Stimulated activated CD8-positive, alpha-beta memory T cell treated with anti-CD3 and anti-CD28 coated beads, Interleukin-7, amount 100 ng/mL, for 4 hours (primary cell): ENCODE data around the gene LPAR3.
"Not testable (repeated sequence)": the region's sequence is repeated elsewhere in the genome, so short reads cannot be mapped to it uniquely, and the experiment has no call there.

Source experiments
- DNase-seq, 2 donors: peaks; one replicate each; pipeline ENCODE4 v3.0.0-alpha.2; 2020; ENCODE audit warnings: low read depth in 2 of 2

The LPAR3 gene

GRCh38 chr1:84907095-84907827, 14.3 kb upstream of the LPAR3 start:
- DNase-seq = no peak

GRCh38 chr1:84902727-84903126, 9.7 kb upstream of the LPAR3 start:
- DNase-seq = not testable (repeated sequence)

- no peak for DNase-seq
Measured at GRCh38 chr1:84899969-84900368, 7.0 kb upstream of the LPAR3 start.

- no peak for DNase-seq
Measured at GRCh38 chr1:84896279-84896678, 3.3 kb upstream of the LPAR3 start.

- no peak for DNase-seq
Measured at GRCh38 chr1:84890566-84890965, 2.4 kb downstream of the LPAR3 start.

- no peak for DNase-seq
Measured at GRCh38 chr1:84889437-84889836, 3.6 kb downstream of the LPAR3 start.

- peak; percentile 5 to 27 for DNase-seq
Measured at GRCh38 chr1:84888753-84889152, 4.3 kb downstream of the LPAR3 start.

GRCh38 chr1:84887261-84887934, 5.6 kb downstream of the LPAR3 start:
- DNase-seq = no peak

- no peak for DNase-seq
Measured at GRCh38 chr1:84885469-84885868, 7.5 kb downstream of the LPAR3 start.

GRCh38 chr1:84884671-84885389, 8.2 kb downstream of the LPAR3 start:
- no peak for DNase-seq

- no peak for DNase-seq
Measured at GRCh38 chr1:84883286-84883685, 9.7 kb downstream of the LPAR3 start.

GRCh38 chr1:84877592-84877991, 15.4 kb downstream of the LPAR3 start:
- no peak for DNase-seq

GRCh38 chr1:84876353-84876752, 16.7 kb downstream of the LPAR3 start:
- DNase-seq = no peak

GRCh38 chr1:84873366-84873765, 19.6 kb downstream of the LPAR3 start:
- DNase-seq = no peak

- DNase-seq = no peak
Measured at GRCh38 chr1:84872696-84873355, 20.2 kb downstream of the LPAR3 start.

- no peak for DNase-seq
Measured at GRCh38 chr1:84871181-84871580, 21.8 kb downstream of the LPAR3 start.

GRCh38 chr1:84870591-84870990, 22.4 kb downstream of the LPAR3 start:
- no peak for DNase-seq

- DNase-seq = no peak
Measured at GRCh38 chr1:84869720-84870119, 23.3 kb downstream of the LPAR3 start.

GRCh38 chr1:84862810-84863251, 30.2 kb downstream of the LPAR3 start:
- DNase-seq = peak; percentile 28 to 48

GRCh38 chr1:84861988-84862644, 30.9 kb downstream of the LPAR3 start:
- DNase-seq = no peak

GRCh38 chr1:84861516-84861915, 31.5 kb downstream of the LPAR3 start:
- no peak for DNase-seq

GRCh38 chr1:84859866-84860265, 33.1 kb downstream of the LPAR3 start:
- no peak for DNase-seq
